GM18507 (cell line): ENCODE measurements around the gene ZNF555.
"Not testable (repeated sequence)": the region's sequence is repeated elsewhere in the genome, so short reads cannot be mapped to it uniquely, and the experiment has no call there.

Experiments used
- DNase-seq: peaks from one replicate; pipeline ENCODE4 v3.0.0; 2011; ENCODE audit warnings: low read depth; ENCODE audit not compliant: insufficient read length; ENCODE audit errors: extremely low spot score
- FAIRE-seq: peaks from 2 replicates; lab custom pipeline; 2011; peaks lifted over from hg19 to GRCh38; lab: Jason Lieb, UNC

ZNF555 gene

DNA sequence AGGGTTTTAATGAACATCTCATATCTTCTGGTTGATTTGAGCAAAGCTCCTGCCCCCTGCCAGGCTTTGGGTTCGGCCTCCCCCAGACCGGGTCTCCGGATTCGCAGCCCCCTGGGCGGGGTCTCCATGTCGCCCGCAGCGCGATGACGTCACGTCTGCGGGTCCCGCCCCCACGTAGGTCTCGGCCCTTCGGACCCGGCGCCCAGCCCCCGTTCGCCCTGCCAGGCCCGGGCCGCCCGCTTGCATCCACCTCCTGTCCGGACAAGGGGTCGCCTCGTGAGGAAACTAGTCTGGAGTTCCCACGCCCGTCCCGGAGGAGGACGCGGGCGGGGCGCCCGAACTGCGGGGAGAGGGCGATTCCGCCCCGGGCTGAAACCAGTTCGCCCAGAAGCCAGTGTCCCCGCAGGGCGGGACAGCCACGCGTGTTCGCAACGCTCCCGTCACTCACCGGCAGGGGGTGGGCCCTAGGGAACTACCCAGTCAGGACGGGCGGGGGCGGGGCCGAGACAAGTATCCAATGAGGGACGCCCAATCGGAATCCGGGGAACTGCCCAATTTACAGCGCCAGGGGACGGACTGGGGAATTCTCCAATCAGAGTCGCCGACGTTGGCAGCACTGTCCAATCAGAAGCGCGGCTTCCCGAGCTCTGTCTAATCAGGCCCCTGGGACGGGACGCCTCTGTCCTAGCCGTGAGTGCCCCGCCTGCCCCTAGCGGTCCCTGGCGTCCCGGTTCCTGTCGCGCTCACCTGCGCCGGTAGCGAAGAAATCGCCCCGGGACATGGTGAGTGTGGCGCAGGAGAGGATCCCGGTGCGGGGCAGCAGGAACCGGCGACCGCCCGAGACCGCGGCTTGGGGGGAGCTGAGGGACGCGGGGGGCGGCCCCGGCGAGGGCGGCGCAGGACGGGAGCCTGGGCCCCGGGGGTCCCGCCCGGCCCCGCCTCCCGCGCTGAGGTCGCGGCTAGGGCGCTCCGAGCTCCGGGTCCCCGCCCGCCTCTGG is at the start of gene ZNF555:
Gene ZNF555 (plus strand): TSS at position 682 of the 998 bp plus-strand sequence. CDS start 98 bp downstream, at position 780.
- peak; percentile 99 for FAIRE-seq

DNA sequence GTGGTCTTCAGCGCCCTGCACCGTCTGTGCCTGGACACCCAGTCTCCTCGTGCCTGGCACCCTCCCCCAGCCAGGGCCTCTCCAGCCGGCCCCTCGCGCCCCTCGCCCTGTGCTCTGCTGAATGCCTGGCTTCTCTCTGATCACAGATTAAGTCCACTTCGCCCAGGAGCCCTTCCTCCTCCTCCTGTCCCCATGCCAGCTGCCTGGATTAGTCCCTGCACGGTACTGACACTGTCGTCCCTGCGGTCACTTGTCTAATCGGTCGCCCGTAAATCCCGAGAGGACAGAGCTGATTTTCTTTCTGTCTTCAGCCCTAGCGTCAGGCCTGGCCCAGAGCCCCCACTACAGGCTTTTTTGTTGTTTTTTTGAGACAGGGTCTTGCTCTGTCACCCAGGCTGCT is 49.4 kb upstream of the ZNF555 start:
- DNase-seq (no peak), FAIRE-seq (no peak)

More for the DNA sequence above, at the start of gene ZNF555:
- peak; percentile 93 for DNase-seq

DNA sequence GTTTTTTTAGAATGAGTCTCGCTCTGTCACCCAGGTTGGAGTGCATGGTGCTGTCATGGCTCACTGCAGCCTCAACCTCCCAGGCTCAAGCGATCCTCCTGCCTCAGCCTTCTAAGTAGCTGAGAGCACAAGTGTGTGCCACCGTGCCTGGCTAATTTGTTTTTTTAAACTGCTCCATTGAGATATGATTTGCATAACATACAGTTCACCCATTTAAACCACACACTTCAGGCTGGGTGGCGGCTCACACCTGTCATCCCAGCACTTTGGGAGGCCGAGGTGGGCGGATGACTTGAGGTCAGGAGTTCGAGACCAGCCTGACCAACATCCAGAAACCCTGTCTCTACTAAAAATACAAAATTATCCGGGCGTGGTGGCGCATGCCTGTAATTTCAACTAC is 48.6 kb upstream of the ZNF555 start:
- FAIRE-seq, DNase-seq: not testable (repeated sequence)

DNA sequence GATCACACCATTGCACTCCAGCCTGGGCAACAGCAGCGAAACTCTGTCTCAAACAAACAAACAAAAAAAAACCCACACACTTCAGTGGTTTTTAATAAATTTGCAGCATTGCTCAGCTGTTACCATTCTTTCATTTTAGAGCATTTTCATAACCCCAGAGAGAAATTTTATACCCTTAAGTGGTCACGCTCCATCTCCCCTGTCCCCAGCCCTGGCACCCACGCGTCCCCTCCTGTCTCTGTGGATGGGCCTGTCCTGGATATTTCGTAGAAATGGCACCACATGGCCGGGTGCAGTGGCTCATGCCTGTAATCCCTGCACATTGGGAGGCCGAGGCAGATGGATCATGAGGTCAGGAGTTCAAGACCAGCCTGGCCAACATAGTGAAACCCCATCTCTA is 48.1 kb upstream of the ZNF555 start:
- DNase-seq (no peak), FAIRE-seq (no peak)

DNA sequence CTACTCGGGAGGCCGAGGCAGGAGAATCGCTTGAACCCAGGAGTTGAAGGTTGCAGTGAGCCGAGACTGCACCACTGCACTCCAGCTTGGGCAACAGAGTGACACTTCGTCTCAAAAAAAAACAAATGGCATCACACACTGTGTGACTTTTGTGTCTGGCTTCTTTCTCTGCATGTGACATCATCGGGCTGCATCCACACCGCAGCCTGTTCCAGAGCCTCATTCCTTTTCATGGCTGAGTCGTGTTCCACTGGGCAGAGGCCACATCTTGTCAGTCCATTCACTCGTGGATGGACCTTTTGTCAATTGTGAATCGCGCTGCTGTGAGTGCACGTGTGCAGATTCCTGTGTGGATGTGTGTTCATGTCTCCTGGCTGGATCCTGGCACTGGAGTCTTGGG is 47.7 kb upstream of the ZNF555 start:
- no peak for DNase-seq
- FAIRE-seq: no peak

DNA sequence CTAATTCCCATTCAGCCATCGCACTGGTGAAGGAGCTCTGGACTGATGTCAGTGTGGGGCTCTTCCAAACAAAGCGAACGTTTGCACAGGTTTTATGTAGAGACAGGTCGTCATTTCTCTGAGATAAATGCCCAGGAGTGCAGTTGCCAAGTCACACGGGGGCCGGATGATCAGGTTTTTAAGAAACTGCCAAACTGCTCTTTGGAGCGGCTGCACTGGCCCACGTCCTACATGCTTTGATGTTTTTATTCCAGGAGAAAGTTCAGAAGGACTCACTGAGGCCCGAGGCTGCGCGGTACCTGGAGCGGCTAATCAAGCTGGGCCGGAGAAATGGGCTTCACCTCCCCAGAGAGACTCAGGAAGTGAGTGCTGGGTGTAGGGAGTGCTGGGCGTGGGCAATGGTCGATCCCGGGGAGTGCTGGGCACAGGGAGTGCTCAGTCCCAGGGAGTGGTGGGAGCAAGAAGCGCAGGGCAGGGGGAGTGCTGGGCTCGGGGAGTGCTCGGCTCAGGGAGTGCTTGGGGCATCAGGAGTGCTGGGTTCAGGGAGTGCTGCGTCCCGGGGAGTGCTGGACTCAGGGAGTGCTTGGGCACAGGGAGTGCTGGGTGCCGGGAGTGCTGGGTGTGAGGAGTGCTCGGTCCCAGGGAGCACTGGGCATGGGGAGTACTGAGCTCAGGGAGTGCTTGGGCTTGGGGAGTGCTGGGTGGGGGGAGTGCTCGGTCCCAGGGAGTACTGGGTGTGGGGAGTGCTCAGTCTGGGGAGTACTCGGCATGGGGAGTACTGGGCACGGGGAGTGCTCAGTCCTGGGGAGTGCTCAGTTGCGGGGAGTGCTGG is 45.2 kb upstream of the ZNF555 start:
- FAIRE-seq: no peak

DNA sequence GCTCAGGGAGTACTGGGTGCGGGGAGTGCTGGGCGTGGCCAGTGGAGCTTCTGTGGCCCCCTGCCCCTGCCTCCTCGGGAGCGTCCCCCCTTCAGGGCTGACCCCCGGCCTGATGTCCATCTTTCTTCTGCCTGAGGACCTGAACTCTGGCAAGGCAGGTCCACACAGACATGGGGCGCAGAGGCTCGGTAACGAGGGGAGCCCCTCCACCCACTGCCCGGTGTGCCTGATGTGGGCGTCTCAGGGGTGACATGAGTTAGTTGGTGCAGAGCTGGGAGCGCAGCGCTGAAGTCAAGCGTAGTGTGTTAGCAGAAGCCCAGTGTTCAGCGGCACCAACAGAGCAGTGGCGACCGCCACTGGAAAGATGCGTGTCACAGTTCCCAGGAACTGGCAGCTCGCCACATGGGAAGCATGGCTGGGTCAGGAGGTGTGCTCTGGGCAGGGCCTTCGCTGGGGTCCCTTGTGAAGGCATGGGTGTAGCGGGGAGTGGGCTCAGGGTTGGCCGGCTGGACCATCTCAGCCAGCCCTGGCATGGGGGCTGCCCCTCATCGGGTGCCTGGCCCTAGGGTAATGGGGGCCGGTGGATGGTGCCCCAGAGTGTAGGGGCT is 44.5 kb upstream of the ZNF555 start:
- DNase-seq (no peak), FAIRE-seq (no peak)

More for the DNA sequence above, 45.2 kb upstream of the ZNF555 start:
- DNase-seq: no peak

DNA sequence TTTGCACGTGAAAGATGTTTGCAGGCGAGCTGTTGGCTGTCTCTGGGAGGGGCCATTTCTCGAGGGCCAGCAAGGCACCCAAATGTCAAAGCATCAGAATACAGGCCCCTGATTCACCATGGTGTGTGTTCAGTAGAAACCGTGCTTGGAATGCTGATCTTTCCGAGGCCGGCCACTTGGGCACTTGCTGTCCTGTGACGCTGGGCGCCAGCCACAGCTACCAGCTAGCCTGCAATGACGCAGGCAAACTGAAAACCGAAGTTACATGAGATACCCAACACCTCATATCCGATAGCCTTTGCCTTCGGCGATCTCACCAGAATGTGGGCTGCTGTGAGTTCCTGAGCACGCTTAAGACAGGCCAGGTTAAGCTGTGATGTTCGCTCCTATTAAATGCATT is 44.0 kb upstream of the ZNF555 start:
- FAIRE-seq: no peak
- no peak for DNase-seq

DNA sequence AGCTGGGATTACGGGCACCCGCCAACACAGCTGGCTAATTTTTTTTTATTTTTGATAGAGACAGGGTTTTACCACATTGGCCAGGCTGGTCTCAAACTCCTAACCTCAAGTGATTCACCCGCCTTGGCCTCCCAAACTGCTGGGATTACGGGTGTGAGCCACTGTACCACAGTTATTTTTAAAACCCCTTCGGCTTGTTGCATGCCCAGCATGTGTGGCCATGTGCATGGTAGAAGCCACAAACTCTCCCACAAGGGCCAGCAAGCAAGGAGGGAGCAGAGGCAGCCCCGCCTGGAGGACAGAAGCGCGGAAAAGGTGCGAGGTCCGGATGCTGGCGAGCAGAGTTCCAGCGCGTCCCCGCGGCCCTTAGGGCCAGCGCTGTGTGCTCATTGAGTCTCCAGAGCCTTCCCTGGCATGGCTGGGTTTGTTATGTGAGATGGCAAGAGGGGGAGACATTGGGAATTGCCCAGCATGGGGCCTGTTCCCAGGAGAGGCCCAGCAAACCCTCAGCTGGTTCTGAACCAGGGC is 43.1 kb upstream of the ZNF555 start:
- no peak for DNase-seq
- FAIRE-seq: no peak

DNA sequence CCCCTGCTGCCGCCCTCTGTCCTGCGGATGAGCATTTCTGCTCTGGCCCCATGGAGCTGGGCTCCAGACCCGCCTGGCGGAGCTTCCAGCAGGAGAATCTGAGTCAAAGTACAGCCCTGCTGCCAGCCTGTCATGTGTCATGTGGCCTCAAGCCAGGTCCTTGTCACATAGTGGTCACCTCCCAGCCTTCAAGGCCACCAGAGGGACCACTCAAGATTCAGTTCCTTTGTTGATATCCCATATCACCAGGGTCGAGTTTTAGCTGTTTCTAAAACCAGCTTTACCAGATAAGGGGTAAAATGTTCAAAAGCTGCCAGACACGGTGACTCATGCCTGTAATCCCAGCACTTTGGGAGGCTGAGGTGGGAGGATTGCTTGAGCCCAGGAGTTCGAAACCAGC is 42.5 kb upstream of the ZNF555 start:
- FAIRE-seq: no peak
- DNase-seq: no peak

DNA sequence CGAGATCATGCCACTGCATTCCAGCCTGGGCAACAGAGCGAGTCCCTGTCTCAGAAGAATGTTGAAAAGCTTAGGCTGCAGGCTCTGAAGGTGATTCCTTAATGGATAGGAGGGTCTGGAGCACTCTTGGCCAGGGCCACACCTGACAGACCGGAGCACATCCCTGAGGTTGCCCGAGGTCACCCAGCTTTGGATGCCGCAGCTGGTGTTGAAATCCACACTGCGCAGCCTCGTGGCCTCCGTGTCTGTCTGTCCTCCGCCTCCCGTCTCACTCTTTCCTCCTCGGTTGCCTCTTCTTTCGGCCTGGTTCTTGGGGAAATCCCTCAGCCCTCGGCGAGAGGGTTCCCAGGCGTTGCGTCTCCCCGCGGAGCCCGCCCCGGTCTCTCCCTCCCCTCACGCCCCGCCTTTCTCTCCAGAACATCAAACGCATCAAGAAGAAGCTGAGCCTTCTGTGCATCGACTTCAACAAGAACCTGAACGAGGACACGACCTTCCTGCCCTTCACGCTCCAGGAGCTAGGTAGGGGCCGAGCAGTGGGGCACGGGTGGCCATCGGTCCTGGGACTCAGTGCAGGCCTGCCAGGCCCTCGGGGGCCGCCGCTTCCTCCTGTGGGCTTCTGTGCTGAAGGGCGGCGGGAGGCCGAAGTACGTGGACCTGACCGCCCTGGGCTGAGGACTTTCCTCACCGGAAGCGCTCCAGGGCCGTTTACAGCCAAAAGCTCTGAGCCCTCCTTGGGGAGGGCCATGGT is 41.8 kb upstream of the ZNF555 start:
- FAIRE-seq (no peak), DNase-seq (no peak)

DNA sequence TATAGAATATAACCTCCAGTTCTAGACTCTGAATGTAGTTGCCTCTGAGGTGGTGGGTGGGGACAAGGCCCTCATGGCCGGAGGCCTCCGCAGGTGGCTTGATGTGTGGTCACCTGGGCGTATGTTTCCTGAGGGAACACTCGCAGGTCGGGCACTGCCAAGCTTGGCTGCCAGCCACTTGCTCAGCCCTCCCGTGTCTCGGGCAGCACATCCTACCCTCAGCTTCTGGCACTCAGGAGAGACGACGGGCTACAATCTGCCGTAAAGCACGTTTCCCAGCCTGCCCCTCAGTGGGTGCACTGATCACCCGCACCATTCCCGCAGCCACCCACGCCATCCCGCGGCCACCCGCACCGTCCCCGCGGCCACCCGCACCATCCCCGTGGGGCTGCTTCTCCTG is 40.8 kb upstream of the ZNF555 start:
- FAIRE-seq (no peak), DNase-seq (no peak)

DNA sequence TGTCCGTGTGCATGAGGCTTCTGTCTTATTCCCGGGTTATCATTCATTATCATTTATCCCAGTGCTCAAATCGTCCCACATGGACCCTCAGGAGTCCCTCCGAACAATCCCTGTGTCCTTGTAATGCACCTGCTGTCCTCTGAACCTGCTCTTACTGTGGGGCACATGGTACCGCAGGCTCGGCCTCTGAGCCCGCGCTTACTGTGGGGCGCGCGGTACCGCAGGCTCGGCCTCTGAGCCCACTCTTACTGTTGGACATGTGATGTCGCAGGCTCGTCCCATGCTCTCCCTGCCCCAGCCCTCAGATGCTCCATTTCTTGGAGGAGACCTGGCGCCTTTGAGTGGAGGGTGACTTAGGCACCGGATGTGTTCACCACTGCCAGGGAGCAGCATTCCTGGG is 38.4 kb upstream of the ZNF555 start:
- no peak for FAIRE-seq
- DNase-seq: no peak

DNA sequence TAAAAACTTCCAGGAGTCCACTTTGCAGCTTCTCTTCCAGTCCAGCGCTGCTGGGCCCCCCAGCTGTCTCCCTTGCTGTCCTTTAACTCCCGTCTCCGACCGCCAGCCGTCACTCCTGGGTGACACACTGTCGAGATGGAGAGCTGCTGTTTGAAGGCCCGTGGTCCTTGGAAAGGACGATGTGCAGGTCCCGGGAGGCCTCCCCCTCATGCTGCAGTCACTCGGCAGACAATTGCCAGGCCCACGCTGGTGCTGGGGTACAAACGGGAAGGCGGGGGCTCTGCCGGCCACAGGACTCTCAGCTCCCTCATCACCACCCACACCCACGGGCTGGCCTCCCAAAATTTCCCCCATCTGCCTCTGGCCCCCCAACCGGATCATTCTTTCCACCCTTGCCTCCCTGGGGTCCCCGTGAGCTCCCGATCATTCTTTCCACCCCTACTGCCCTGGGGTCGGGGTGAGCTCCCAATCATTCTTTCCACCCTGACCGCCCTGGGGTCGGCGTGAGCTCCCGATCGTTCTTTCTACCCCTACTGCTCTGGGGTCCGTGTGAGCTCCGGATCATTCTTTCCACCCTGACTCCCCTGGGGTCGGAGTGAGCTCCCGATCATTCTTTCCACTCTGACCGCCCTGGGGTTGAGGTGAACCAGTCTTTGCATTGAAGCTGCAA is 37.7 kb upstream of the ZNF555 start:
- FAIRE-seq: no peak
- no peak for DNase-seq

DNA sequence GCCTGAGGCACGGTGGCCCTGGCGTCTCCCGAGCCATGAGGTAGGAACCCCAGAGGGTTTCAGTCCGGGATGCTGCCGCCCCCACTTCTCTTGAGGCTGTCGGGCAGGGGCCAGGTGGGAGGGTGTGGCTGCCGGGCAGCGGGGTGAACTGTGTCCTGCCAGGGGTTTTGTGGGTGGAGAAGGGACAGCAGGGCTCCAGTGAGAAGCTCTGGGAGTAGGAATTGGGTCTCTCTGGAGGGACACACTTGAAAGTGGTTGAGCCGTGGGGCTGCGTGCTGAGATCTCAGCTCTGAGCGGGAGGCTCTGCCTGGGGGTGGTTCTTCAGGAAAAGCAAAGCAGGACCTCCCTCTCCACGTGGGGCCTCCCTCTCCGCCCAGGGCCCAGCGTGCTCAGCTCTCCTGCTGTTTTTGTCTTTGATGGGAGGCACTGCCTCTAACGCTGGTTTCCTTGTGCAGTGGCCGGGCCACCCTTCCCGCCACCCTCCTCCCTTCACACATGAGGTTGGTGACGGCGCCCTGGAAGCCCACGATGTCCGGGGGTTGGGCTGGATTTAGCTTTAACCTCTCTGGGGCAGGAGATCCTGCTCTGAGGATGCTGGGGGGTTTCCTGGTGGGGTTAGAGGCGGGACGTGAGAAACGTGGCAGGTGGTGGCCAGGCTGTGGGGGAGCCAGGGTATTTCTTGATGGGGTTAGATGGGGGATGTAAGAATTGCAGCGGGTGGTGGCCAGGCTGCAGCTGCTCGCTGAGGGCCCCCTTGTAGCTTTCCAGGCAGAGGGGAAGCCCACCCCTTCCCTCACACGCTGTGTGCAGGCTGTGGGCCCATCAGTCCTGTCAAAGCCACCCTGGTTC is 36.9 kb upstream of the ZNF555 start:
- DNase-seq: no peak
- no peak for FAIRE-seq

DNA sequence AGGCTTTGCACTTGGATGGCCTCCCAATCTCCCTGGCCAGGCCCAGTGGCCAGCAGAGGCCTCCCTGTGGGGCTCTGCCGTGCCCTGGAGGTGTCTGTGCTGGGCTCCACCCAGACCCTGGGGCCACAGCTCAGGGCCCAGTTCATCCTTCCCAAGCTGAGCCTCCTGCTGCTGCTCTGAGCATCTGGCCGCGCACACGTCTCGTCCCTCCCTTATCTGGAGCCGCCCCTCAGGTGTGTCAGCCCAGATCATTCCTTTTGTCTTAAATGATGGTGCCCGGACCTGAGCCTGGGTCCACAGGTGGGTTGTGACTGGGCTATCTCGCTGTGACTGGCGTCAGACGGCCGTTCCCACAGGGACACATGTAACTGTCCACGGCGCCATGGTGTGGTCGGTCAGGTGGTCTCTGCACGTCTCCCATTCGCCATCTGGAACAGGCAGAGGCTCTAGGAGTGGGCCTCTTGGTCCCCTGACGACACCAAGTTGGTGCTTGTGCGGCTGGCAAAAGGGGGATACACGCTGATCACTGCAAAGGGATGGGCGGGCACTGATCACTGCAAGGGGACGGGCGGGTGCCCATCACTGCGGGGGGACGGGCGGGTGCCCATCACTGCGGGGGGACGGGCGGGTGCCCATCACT is 35.9 kb upstream of the ZNF555 start:
- FAIRE-seq (no peak), DNase-seq (no peak)

DNA sequence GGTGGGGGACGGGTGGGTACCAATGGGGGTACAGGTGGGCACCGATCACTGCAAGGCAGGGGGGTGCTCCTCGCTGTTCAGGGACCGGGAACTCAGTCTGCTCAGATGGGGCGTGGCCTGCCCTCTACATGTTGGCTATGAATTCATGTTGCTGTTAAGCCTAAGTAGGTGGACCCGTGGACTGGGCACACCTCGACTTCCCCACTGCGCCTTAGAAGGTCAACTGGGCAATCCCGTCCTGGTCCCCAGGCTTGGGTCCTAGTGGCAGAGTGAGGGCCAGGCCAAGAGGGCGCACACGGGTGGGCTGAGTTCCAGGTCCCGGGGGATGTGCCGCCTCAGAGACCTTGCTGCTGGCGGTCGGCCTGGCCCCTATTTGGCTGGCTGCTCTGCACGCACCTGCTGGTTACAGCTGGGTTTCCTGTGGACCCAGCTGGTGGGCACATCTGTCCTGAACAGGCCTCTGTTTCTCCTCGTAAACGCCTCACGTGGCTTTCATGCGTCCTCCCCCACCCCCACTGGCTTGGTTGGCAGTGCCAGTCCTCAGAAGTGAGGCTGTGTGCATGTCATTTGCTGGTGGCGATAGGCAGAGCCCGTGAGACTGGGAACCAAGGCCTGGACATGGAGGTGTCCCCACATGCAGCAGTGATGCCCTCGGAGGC is 35.2 kb upstream of the ZNF555 start:
- DNase-seq: no peak
- FAIRE-seq: no peak
